ENCODE results near the gene MRPL27. TPM values are rescaled to one million over a fixed set of nuclear protein-coding genes. Genes with fewer than 3 reads are reported as not detected.

The MRPL27 gene
- total RNA-seq, 2 donors from 2014 or later, result 70.9 to 76.7 TPM

GRCh38 chr17:50318501-50319285, 54.3 kb downstream of the MRPL27 start:
- Mint-ChIP-seq H3K27ac (no peak overlapping the region), H3K9me3 (peaks cover 4% of the 10 kb centered on the region), H3K36me3 (ENCODE audit: low read depth) (no peaks in the 10 kb centered on the region), H3K4me1 (peaks cover 16% of the 10 kb centered on the region), H3K4me3 (no peak overlapping the region), H3K27me3 (ENCODE audit: insufficient read depth) (no peaks in the 10 kb centered on the region)
- Histone ChIP-seq H3K36me3 (ENCODE audit: control insufficient read depth, insufficient read depth, low read length) (no peaks in the 10 kb centered on the region), H3K27ac (ENCODE audit: low read depth, low read length) (no peak overlapping the region), H3K9ac (ENCODE audit: extremely low read depth, low read length, poor library complexity, severe bottlenecking) (no peak overlapping the region), H3K4me1 (ENCODE audit: control insufficient read depth, insufficient read depth, low read length) (peaks cover 4% of the 10 kb centered on the region), H3K9me3 (ENCODE audit: control insufficient read depth, low read length) (no peaks in the 10 kb centered on the region), H3K4me3 (ENCODE audit: low read length) (no peak overlapping the region), H3K27me3 (ENCODE audit: control insufficient read depth, insufficient read depth, low read length, poor library complexity, severe bottlenecking) (no peaks in the 10 kb centered on the region)
- TF ChIP-seq CTCF (conservative IDR thresholded peaks at IDR 0.05), result no peak
- WGBS, 2 experiments (ENCODE audit: insufficient coverage in 1 of 2, insufficient read length in 1 of 2), result 73 to 83% methylated on average over 8 to 10 of the region's 10 CpGs
- peak; percentile 59 for DNase-seq

Other genes starting within 250 kb of the MRPL27 start
- 10 to 100 TPM in 1 of 2 donors, 1 to 10 TPM in 1; 9.5 to 23.2 TPM for gene SAMD14, start 243.0 kb downstream of the MRPL27 start, total RNA-seq
- 10 to 100 TPM; 24.1 to 34.6 TPM for gene PPP1R9B, start 222.5 kb downstream of the MRPL27 start, total RNA-seq
- 1 to 10 TPM in 1 of 2 donors, under 1 TPM in 1; 0.51 to 2.6 TPM for gene SGCA, start 207.2 kb downstream of the MRPL27 start, total RNA-seq
- 10 to 100 TPM; 62.2 to 85.6 TPM for gene COL1A1, start 171.6 kb downstream of the MRPL27 start, total RNA-seq
- 10 to 100 TPM; 34.3 to 35.8 TPM for gene TMEM92, start 98.7 kb downstream of the MRPL27 start, total RNA-seq
- gene XYLT2, start 27.1 kb downstream of the MRPL27 start, total RNA-seq, result 10 to 100 TPM; 54.1 to 65.9 TPM
- 10 to 100 TPM; 14.1 to 26.8 TPM for gene EME1, start within 50 bp of the MRPL27 start, total RNA-seq
- 10 to 100 TPM; 87.9 to 98.2 TPM for gene LRRC59, start 24.3 kb upstream of the MRPL27 start, total RNA-seq
- 10 to 100 TPM; 61.7 to 76.5 TPM for gene ACSF2, start 53.0 kb upstream of the MRPL27 start, total RNA-seq
- gene CHAD, start 95.7 kb upstream of the MRPL27 start, total RNA-seq, result under 1 TPM in 1 of 2 donors, not detected in 1; 0.15 TPM
- gene RSAD1, start 105.7 kb upstream of the MRPL27 start, total RNA-seq, result 10 to 100 TPM; 26.6 to 35.8 TPM
- gene MYCBPAP, start 135.3 kb upstream of the MRPL27 start, total RNA-seq, result 1 to 10 TPM; 3.5 to 7.1 TPM
- gene EPN3, start 159.6 kb upstream of the MRPL27 start, total RNA-seq, result under 1 TPM in 1 of 2 donors, not detected in 1; 0.66 TPM
- gene SPATA20, start 174.0 kb upstream of the MRPL27 start, total RNA-seq, result 10 to 100 TPM; 40.4 to 40.5 TPM
- gene CACNA1G, start 187.5 kb upstream of the MRPL27 start, total RNA-seq, result 1 to 10 TPM in 1 of 2 donors, under 1 TPM in 1; 0.84 to 1.1 TPM

Measured in endodermal cell (in vitro differentiated cells).